Stimulated activated CD8-positive, alpha-beta memory T cell treated with anti-CD3 and anti-CD28 coated beads, Interleukin-12 subunit alpha, Interleukin-12 subunit beta, amount 100 ng/mL, for 1 hour (primary cell): Measurements from ENCODE around the gene RAB40C.

Experiments used
- DNase-seq: peaks from one replicate; pipeline ENCODE4 v3.0.0-alpha.2; 2020; ENCODE audit warnings: low read depth

RAB40C gene

GRCh38 chr16:575354-576196 is 14.3 kb upstream of the RAB40C start:
- DNase-seq: no peak

DNA sequence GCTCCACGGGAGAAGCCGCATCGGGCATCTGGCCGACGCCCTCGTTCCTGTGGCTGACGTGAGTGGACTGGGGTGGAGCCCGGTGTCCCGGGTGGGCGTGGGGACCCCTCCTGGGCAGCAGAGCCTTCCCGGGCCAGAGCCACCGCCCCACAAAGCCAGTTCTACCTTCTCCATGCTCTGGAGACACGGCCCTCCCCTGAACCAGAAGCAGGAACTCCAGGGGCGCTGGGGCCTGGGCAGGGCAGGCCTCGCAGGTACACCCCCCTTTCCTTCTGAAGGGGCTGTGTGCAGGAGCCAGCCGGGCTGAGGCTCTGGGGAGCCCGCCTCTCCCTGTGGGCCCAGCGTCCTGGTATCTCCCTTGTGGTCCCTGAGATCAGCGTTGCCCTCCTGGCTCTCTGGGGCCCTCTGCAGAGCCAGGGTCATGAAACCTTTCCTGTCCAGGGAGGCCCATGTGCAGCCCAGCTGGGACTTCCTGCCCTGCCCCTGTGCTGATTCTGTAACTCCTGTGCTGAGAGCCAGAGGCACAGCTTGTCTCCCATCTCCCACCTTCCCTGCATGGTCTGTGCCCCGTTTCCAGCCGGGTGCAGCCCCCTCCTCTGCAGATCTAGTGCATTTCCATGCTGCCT is 13.6 kb upstream of the RAB40C start:
- DNase-seq: no peak

DNA sequence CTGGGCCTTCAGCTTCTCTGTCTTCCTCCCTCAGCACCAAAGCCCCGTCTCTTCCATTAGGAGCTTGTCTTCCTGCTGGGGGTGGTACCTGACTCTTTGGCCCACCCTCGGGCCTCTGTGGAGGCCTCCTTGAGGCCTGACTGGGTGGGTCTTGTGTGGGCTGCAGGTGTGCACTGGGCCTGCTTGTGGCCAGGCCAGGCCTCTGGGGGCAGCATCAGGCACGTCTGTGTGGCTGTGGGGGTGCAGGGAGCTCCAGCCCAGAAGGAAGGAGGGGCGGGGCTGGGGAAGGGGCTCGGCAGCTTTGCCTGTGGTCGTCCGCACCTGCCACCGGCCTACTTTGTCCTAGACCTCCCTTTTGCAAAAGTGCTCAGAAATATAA is 13.1 kb upstream of the RAB40C start:
- DNase-seq: no peak

DNA sequence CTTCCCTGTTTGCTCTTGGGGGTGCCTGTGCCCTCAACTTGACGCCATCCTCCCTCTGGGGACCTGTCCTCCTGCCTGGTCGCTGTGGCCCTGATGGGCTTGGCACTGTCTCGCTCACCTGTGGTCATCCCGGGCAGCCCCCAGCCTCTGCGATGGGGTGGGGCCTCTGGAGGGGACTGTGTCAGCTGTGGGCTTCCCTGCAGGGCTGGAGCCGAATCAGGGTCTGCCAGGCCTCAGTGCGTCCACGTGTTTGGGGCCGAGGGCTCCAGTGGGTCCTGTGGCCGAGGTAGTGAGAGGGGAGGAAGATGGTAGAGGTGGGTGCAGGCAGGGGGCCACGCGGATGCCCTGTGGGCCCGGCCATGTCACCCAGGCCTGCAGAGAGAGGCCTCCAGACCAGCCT is 12.1 kb upstream of the RAB40C start:
- DNase-seq: no peak

DNA sequence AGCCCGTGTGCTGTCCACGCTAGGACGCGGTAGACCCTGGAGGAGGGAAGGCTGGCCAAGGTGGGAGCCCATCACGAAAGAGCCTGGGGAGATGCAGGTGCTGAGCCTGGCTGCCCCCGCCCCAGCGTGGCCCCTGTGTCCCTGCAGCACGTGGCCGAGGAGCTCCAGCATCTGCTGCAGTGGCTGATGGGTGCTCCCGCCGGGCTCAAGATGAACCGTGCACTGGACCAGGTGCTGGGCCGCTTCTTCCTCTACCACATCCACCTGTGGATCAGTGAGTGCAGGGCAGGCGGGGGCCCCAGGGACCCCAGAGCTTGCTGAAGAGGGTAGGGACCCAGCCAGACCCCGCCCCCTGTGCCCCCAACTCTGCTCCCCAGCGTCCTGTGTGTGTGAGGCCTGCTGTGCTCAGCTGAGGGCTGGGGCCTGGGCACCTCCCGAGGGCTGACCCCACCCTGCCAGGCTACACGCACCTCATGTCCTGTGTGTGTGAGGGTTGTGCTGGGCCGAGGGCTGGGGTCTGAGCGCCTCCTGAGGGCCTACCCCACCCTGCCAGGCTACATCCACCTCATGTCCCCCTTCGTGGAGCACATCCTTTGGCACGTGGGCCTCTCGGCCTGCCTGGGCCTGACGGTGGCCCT is 11.5 kb upstream of the RAB40C start:
- DNase-seq: no peak

- DNase-seq: peak; percentile 34
These were observed 10.9 kb upstream of the RAB40C start for GRCh38 chr16:578870-579405.

DNA sequence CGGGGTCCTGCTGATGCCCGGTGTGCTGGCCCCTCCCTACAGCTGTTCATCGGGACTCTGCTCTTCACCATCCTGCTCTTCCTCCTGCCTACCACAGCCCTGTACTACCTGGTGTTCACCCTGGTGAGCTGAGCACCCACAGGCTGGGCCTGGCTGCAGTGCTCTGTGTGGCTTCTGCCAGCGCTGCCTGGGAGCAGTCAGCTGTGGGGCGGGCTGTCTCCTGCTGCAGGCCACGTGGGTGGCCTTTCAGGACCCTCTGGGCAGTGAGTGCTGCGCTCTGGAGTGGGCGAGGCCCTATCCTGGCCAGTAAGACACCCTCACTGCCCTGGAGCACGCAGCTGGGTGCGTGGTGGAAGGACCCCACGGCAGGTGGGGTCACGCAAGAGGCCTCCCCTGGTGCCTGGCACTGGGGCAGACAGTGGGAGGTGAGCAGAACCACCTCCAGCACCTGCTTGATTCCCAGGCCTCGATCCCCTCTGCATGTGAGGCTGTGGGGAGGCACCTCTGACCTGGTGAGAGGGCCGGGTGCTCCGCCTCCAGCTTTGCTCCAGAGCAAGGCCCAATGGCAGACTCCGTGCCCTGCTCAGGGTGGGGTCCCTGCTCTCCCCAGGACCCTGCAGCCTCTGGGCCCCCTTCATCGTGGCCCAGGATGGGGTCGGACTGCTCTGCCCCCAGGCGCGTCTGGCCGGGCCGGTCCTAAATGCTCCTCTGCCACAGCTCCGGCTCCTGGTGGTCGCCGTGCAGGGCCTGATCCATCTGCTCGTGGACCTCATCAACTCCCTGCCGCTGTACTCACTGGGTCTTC is 9.5 kb upstream of the RAB40C start:
- DNase-seq: no peak

DNA sequence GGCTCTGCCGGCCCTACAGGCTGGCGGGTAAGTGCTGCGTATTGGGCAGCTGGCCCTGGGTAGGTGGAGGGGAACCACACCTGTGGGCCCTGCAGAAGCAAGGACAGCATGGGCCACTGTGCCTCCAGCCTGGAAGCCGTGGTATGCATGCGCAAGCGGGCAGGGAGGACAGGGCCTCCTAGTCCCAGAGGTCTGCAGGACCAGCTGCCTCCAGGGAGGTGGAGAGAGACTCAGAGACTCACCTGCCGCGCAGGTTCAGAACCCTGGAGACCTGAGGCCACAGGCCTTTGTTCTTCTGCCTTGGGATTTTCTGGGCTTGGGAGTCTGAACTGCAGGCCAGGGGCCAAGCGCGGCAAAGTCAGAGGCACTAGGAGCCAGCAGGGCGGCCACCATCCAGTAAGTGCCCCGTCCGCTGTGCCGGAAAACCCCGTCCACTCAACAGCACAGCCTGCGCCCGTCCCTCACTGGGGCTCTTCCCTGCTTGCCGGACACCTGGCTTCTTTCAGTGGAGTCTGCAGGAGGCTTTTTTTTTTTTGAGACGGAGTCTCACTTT is 8.8 kb upstream of the RAB40C start:
- no peak for DNase-seq

GRCh38 chr16:582218-582613 is 7.7 kb upstream of the RAB40C start:
- DNase-seq: no peak

DNA sequence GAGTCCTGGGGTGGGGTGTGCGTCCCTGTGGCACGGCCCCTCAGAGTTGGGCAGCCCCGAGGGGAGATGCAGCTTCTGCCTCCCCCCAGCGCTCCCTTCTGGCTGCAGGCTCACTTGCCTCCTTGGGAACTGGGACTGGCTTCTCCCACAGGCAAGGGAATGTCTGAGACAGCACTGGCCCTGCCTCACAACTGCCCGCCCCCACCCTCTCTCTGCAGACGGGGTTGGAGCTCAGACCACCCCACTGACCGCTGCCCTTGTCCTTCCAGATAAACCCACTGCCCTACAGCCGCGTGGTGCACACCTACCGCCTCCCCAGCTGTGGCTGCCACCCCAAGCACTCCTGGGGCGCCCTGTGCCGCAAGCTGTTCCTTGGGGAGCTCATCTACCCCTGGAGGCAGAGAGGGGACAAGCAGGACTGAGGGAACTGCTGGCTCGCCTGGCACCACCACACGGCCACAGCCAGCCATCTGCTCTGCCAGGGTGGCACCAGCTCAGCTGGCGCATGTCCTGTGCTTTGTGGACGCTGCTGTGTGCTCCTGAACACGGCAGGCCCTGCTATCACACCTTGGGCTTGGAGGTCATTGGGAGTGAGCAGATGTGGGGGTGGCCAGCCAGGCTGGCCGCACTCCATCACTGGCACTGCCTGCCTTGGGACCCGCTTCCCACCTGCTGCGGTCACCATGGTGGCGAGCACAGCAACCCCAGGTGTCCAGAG is 7.1 kb upstream of the RAB40C start:
- no peak for DNase-seq

- DNase-seq: no peak
These were observed 6.4 kb upstream of the RAB40C start for GRCh38 chr16:583470-583814.

DNA sequence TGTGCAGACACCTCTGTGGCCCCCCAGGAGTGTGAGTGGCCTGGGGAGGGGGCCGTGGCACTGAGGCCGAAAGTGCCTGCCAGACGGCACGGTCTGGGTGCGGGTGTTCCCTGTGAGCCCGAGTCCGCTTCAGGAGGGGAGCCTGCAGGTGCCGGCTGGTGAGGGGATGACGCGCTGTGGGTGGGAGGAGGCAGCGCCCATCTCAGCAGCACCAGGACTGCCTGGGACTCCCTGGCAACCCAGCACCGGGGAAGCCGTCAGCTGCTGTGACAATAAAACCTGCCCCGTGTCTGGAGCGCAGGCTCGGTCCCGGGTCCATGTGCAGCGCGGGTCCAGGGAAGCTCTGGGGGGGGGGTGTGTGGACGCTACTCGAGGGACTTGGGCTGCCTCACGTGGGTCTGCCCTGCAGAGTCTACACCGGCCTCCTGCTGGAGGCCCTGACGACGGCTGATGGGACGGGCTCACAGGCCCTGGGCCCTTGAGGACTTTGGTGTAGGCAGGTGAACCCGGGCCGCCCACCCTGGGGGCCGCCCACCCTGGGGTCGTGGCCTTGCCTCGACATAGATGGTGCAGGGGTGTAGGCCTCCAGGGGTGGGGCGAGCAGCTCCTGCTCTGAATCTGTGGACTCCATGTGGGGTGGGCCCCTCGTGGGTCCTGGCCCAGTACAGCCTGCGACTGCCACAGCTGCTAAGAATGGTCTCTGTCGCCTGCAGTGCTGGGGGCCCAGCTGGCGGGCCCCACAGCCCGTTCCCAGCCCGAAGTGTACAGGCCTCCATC is 5.9 kb upstream of the RAB40C start:
- no peak for DNase-seq

DNA sequence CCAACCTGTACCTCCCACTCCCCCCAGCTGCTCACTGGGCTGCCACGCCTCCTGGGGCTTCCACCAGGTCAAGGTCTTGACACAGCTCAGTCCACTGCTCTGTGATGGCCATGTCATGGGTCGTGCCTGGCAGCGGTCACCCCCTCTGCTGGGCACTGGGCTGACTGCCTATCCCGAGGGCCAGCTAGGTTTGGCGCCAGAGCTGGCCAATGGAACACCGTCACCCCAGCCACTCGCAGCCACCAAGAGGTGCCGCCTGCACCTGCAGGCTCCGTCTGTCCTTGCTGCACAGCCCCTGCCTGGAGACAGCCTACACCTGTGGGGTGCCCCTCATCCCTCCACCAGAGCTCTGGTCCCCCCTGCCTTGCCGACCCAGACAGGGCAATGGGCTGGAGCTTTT is 4.5 kb upstream of the RAB40C start:
- no peak for DNase-seq

DNA sequence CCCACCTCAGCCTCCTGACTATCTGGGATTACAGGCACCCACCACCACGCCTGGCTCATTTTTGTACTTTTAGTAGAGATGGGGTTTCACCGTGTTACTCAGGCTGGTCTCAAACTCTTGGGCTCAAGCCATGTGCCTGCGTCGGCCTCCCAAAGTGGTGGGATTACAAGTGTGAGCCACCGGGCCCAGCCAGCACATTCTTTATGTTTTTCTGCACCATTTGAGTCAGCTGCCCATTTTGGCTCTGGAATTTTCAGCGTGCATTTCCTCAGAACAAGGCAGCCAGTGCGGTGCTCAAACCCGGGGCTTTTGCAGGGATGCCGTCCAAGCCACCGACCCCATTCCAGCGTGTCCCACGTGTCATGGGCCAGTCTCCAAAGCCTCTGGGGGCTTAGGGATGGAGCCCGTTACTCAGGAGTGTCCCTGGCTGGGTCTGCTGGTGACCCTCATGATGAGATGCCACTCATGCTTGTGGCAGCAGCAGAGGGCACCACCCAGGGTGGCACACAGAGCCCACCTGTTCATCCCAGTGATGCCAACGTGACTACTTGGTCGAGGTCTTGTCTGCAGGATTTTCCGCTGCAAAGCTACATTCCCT is 3.7 kb upstream of the RAB40C start:
- no peak for DNase-seq

- no peak for DNase-seq
These were observed 2.9 kb upstream of the RAB40C start for GRCh38 chr16:586645-587590.

GRCh38 chr16:588639-588888 is 1.3 kb upstream of the RAB40C start:
- DNase-seq: peak; percentile 29

DNA sequence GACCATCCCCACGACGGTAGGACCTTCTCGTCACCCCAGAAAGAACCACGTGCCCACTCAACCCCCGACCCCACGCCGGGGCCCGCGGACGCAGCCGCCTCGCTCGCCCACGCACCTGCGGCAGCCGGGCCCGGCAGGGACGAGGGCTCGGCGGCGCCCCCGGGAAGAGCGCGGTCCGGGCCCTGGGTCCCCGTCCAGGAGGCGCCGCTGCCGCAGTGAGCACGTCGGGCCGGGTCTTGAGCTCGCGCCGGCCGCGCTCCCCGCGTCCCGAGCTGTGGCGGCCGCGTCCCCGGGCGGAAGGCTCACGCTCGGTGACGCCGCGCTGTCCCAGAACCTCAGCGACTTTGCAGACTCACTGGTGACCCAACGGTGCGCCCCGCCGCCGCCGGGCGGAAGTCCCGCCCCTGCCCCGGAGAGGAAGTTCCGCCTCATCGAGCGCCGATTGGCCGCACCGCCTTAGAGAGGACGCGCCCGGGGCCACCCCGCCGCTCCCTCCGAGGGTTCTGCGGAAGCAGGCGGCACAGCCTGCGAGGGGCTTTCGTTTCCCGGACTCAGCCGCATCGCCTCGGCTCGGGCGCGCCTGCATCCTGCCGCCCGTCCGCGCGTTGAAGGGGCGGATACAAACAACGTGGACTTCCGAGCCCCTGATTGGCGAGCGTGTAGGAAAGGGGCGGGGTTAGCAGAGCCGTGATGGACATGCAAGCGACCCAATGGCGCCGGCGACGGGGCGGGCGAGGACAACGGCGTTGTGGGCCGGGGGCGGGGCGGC is 793 bp upstream of the RAB40C start:
- DNase-seq: peak; percentile 96

GRCh38 chr16:590188-590814 is 435 bp downstream of the RAB40C start:
- no peak for DNase-seq
